H9 (cell line): ENCODE results near the gene ARHGAP22. TPM values are rescaled to one million over a fixed set of nuclear protein-coding genes. Genes with fewer than 3 reads are reported as not detected.

Experiments used
- DNase-seq: peaks from one replicate; pipeline ENCODE4 v3.0.0-alpha.2; 2017
- H2AFZ ChIP-seq: one replicate; pipeline ENCODE4 v1.6.1; 2013; ENCODE audit warnings: mild to moderate bottlenecking, low read length, control low read depth, moderate library complexity
- H2AK5ac ChIP-seq: 2 replicates; pipeline ENCODE4 v1.6.1; 2013; ENCODE audit warnings: low read length, control low read depth, mixed read lengths; ENCODE audit not compliant: insufficient read length
- H2BK120ac ChIP-seq: one replicate; pipeline ENCODE4 v1.6.1; 2013; ENCODE audit warnings: low read depth, mild to moderate bottlenecking, low read length, control low read depth, inconsistent platforms; ENCODE audit not compliant: poor library complexity, severe bottlenecking
- H2BK12ac ChIP-seq: 2 replicates; pipeline ENCODE4 v1.6.1; 2013; ENCODE audit warnings: low read length, control low read depth, mixed read lengths, low read depth; ENCODE audit not compliant: insufficient read length
- H2BK15ac ChIP-seq: 2 replicates; pipeline ENCODE4 v1.6.1; 2013; ENCODE audit warnings: low read depth, low read length, control low read depth
- H2BK20ac ChIP-seq: one replicate; pipeline ENCODE4 v1.6.1; 2013; ENCODE audit warnings: low read depth, mild to moderate bottlenecking, low read length, control low read depth, inconsistent platforms; ENCODE audit not compliant: poor library complexity, severe bottlenecking
- H2BK5ac ChIP-seq: 2 replicates; pipeline ENCODE4 v1.6.1; 2013; ENCODE audit warnings: low read length, control low read depth, mixed read lengths; ENCODE audit not compliant: insufficient read length
- H3K14ac ChIP-seq: 2 replicates; pipeline ENCODE4 v1.6.1; 2013; ENCODE audit warnings: low read length, control low read depth; ENCODE audit not compliant: insufficient read depth
- H3K18ac ChIP-seq: 2 replicates; pipeline ENCODE4 v1.6.1; 2013; ENCODE audit warnings: low read depth, mild to moderate bottlenecking, mixed read lengths, low read length, control low read depth; ENCODE audit not compliant: insufficient read length
- H3K23ac ChIP-seq: 2 replicates; pipeline ENCODE4 v1.6.1; 2013; ENCODE audit warnings: low read length, control low read depth, mixed read lengths, low read depth; ENCODE audit not compliant: insufficient read length
- H3K23me2 ChIP-seq: 2 replicates; pipeline ENCODE4 v1.6.1; 2013; ENCODE audit warnings: low read depth, mild to moderate bottlenecking, mixed read lengths, low read length, control low read depth; ENCODE audit not compliant: insufficient read length, poor library complexity, severe bottlenecking
- H3K27ac ChIP-seq: 2 replicates; pipeline ENCODE4 v1.5.1; 2013; ENCODE audit warnings: low read length, control low read depth, mixed read lengths, low read depth; ENCODE audit not compliant: insufficient read length
- H3K27me3 ChIP-seq: 2 replicates; pipeline ENCODE4 v1.6.1; 2013; ENCODE audit warnings: low read length, control low read depth, inconsistent platforms; ENCODE audit not compliant: insufficient read depth
- H3K4ac ChIP-seq: 2 replicates; pipeline ENCODE4 v1.6.1; 2013; ENCODE audit warnings: low read depth, mild to moderate bottlenecking, control low read depth, inconsistent platforms, low read length, moderate library complexity
- H3K4me1 ChIP-seq: 2 replicates; pipeline ENCODE4 v1.6.1; 2013; ENCODE audit warnings: low read length, control low read depth, inconsistent platforms; ENCODE audit not compliant: insufficient read depth
- H3K4me2 ChIP-seq: 2 replicates; pipeline ENCODE4 v1.6.1; 2013; ENCODE audit warnings: low read length, control low read depth, mixed read lengths; ENCODE audit not compliant: insufficient read length, insufficient read depth
- H3K56ac ChIP-seq: 2 replicates; pipeline ENCODE4 v1.6.1; 2013; ENCODE audit warnings: low read depth, mild to moderate bottlenecking, mixed read lengths, low read length, control low read depth; ENCODE audit not compliant: insufficient read length
- H3K79me1 ChIP-seq: 2 replicates; pipeline ENCODE4 v1.6.1; 2013; ENCODE audit warnings: low read depth, mild to moderate bottlenecking, moderate library complexity, low read length, control low read depth, inconsistent platforms; ENCODE audit not compliant: insufficient read depth, poor library complexity, severe bottlenecking
- H3K79me2 ChIP-seq: 2 replicates; pipeline ENCODE4 v1.6.1; 2013; ENCODE audit warnings: low read length, control low read depth, inconsistent platforms; ENCODE audit not compliant: insufficient read depth
- H3K9ac ChIP-seq: 2 replicates; pipeline ENCODE4 v1.6.1; 2013; ENCODE audit warnings: low read length, control low read depth, mixed read lengths; ENCODE audit not compliant: insufficient read length; ENCODE audit errors: extremely low read depth
- H3K9me3 ChIP-seq: one replicate; pipeline ENCODE4 v1.6.1; 2013; ENCODE audit warnings: low read depth, low read length, inconsistent platforms; ENCODE audit not compliant: control insufficient read depth
- H3T11ph ChIP-seq: one replicate; pipeline ENCODE4 v1.6.1; 2013; ENCODE audit warnings: mild to moderate bottlenecking, low read length, control low read depth, inconsistent platforms
- H4K20me1 ChIP-seq: one replicate; pipeline ENCODE4 v1.6.1; 2013; ENCODE audit not compliant: control insufficient read depth, insufficient read length, insufficient read depth
- H4K5ac ChIP-seq: 2 replicates; pipeline ENCODE4 v1.6.1; 2013; ENCODE audit warnings: low read depth, mild to moderate bottlenecking, mixed read lengths, low read length, control low read depth; ENCODE audit not compliant: insufficient read length
- H4K8ac ChIP-seq: replicated peaks from 2 replicates; pipeline ENCODE4 v1.6.1; 2013; ENCODE audit warnings: low read length, control low read depth, mixed read lengths, low read depth; ENCODE audit not compliant: insufficient read length
- H4K91ac ChIP-seq: 2 replicates; pipeline ENCODE4 v1.6.1; 2013; ENCODE audit warnings: low read depth, mild to moderate bottlenecking, moderate library complexity, mixed read lengths, low read length, control low read depth; ENCODE audit not compliant: insufficient read length
- H3K27ac Mint-ChIP-seq, 3 experiments: 2 replicates in 2 of 3; 3 replicates in 1 of 3; pipeline ENCODE4 v1.8.0; 2020 to 2021; ENCODE audit warnings: mixed read lengths in 3 of 3, mild to moderate bottlenecking in 1 of 3, moderate library complexity in 1 of 3
- H3K27me3 Mint-ChIP-seq: 2 replicates; pipeline ENCODE4 v1.8.0; 2021; ENCODE audit warnings: low read depth, mild to moderate bottlenecking, moderate library complexity, mixed read lengths
- H3K36me3 Mint-ChIP-seq, 3 experiments: 2 replicates in 2 of 3; 3 replicates in 1 of 3; pipeline ENCODE4 v1.8.0; 2020 to 2021; ENCODE audit warnings: low read depth in 3 of 3, mixed read lengths in 3 of 3; ENCODE audit not compliant: insufficient read depth in 1 of 3
- H3K4me1 Mint-ChIP-seq, 2 experiments: 2 replicates each; pipeline ENCODE4 v1.8.0; 2020; ENCODE audit warnings: mixed read lengths in 2 of 2
- H3K4me3 Mint-ChIP-seq, 2 experiments: 2 replicates in 1 of 2; 3 replicates in 1 of 2; pipeline ENCODE4 v1.8.0; 2020 to 2021; ENCODE audit warnings: mild to moderate bottlenecking in 2 of 2, mixed read lengths in 2 of 2, moderate library complexity in 1 of 2
- H3K9me3 Mint-ChIP-seq, 2 experiments: 2 replicates in 1 of 2; 3 replicates in 1 of 2; pipeline ENCODE4 v1.8.0; 2020; ENCODE audit warnings: mild to moderate bottlenecking in 2 of 2, mixed read lengths in 2 of 2, moderate library complexity in 1 of 2
- WGBS: extraction: QIAGEN DNeasy Blood & Tissue Kit; methylation state at CpG from one replicate; pipeline ENCODE4 v1.1.7; 2013; ENCODE audit warnings: missing lambda C conversion rate, low lambda C conversion rate, mixed read lengths; ENCODE audit not compliant: insufficient read length; ENCODE audit errors: extremely low coverage; 5-methylcytosine and 5-hydroxymethylcytosine counted together
- total RNA-seq: library from RNA; stranded (reverse); gene quantifications from 2 replicates; pipeline ENCODE4 v1.2.1, GENCODE V29; 2021
- TF ChIP-seq, protein P1 (sequence below): fragments of 200-600 bp; sonication (generic); conservative IDR thresholded peaks from 3 replicates; pipeline ENCODE4 v1.8.0; 2021; ENCODE audit warnings: antibody characterized with exemption, mild to moderate bottlenecking

The ARHGAP22 gene
- total RNA-seq, 1 experiment from 2014 or later = 7.4 TPM

DNA sequence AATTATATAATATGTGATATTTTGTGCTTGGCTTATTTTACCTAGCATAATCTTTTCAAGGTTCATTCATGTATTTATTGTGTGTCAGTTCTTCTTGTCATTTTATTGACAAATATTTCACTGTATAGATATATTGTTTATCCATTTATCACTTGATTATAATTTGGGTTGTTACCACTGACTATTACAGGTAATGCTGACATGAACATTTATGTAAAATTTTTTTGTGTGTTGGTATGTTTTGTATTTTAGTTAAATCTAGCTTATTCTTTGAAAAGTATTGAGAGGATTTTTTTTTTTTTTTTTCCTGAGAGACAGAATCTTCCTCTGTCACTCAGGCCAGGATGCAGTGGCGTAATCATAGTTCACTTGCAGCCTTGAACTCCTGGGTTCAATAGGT, 190.7 kb downstream of the ARHGAP22 start:
- no peak overlapping the region for H2BK20ac ChIP-seq
- no peaks in the 10 kb centered on the region for H3K23me2 ChIP-seq
- no peak overlapping the region for H3K4me2 ChIP-seq
- no peaks in the 10 kb centered on the region for H3K4me1 ChIP-seq
- no peak overlapping the region for H2BK120ac ChIP-seq
- H3K9me3 ChIP-seq = no peaks in the 10 kb centered on the region
- H3K4ac ChIP-seq = no peak overlapping the region
- no peak overlapping the region for H2BK5ac ChIP-seq
- no peak overlapping the region for H4K8ac ChIP-seq
- H3K56ac ChIP-seq = no peak overlapping the region
- H3K79me1 ChIP-seq = no peaks in the 10 kb centered on the region
- H4K5ac ChIP-seq = no peak overlapping the region
- H3K14ac ChIP-seq = no peak overlapping the region
- no peak overlapping the region for H3K4me3 Mint-ChIP-seq
- H2AK5ac ChIP-seq = no peak overlapping the region
- no peaks in the 10 kb centered on the region for H3K79me2 ChIP-seq
- no peaks in the 10 kb centered on the region for H3K27me3 Mint-ChIP-seq
- peaks cover 7 to 20% of the 10 kb centered on the region in 2 experiments for H3K4me1 Mint-ChIP-seq
- no peak overlapping the region for H3K18ac ChIP-seq
- H2BK12ac ChIP-seq = no peak overlapping the region
- H3T11ph ChIP-seq = no peak overlapping the region
- no peak overlapping the region for H3K23ac ChIP-seq
- H3K36me3 Mint-ChIP-seq = peaks cover 17 to 37% (median 29%) of the 10 kb centered on the region in 3 experiments
- no peaks in the 10 kb centered on the region for H3K27me3 ChIP-seq
- no peak overlapping the region for H4K91ac ChIP-seq
- peaks cover 11 to 12% of the 10 kb centered on the region in 2 experiments for H3K9me3 Mint-ChIP-seq
- DNase-seq = no peak
- no peak overlapping the region for H3K9ac ChIP-seq
- H2BK15ac ChIP-seq = no peak overlapping the region
- H4K20me1 ChIP-seq = no peaks in the 10 kb centered on the region
- no CpG with 5 or more reads among the region's 1 CpG for WGBS
- TF ChIP-seq, protein P1, sequence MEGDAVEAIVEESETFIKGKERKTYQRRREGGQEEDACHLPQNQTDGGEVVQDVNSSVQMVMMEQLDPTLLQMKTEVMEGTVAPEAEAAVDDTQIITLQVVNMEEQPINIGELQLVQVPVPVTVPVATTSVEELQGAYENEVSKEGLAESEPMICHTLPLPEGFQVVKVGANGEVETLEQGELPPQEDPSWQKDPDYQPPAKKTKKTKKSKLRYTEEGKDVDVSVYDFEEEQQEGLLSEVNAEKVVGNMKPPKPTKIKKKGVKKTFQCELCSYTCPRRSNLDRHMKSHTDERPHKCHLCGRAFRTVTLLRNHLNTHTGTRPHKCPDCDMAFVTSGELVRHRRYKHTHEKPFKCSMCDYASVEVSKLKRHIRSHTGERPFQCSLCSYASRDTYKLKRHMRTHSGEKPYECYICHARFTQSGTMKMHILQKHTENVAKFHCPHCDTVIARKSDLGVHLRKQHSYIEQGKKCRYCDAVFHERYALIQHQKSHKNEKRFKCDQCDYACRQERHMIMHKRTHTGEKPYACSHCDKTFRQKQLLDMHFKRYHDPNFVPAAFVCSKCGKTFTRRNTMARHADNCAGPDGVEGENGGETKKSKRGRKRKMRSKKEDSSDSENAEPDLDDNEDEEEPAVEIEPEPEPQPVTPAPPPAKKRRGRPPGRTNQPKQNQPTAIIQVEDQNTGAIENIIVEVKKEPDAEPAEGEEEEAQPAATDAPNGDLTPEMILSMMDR = no peak
- no peak overlapping the region for H3K27ac Mint-ChIP-seq
- no peak overlapping the region for H3K27ac ChIP-seq
- no peak overlapping the region for H2AFZ ChIP-seq
